ENCODE measurements around the gene TM9SF1. TPM values are rescaled to one million over a fixed set of nuclear protein-coding genes. Genes with fewer than 3 reads are reported as not detected.

Gene TM9SF1
- total and polyA plus RNA-seq, 10 of the 15 experiments (the other 5 are each of a cell fraction or from before 2014, with no cell fraction given) = 7.2 to 39.2 (median 17.6) TPM

DNA sequence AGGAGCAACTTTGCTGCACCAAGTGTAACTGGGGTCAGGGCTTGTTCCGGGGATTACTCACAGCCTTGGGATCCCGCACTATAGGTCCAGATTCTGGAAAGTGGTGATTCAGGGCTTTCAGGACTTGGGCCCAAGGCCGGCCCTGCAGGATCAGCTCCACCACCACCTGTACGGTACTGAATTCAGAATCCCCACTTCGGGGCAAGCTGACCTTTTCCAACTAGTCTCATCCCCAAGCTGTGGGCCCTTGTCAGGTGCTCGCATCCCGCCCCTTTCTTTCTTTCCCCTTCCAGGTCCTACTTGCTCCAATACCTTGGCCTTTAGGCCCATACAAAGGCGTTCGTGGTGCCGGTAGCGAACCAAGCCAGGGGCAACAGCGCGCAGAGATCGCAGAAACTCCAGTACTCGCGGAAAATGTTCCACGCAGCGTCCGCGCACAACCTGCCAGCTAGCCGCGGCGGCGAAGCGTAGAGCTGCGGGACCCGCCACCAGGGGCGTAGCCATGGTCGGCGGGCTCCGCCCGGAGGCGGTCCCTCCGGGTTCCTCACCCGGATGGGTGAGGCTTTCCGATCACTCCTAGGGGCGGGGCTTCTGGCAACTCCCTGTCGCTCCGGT, 46.7 kb upstream of the TM9SF1 start:
- intact Hi-C loops (cut with micrococcal nuclease; ENCODE audit: unreplicated experiment) (loop anchor here (1.0 to 2.0 kb wide), 5 partner anchors 10 to 228 kb away; partner anchors contain the start of genes GMPR2, MDP1, NEDD8 and RABGGTA), in situ Hi-C loops (cut with MboI) (loop anchor here (5.0 kb wide), 2 partner anchors 55 to 195 kb away; partner anchors contain the start of genes DHRS1 and NOP9)
- 1% methylated on average over 39 of the region's 39 CpGs for WGBS (ENCODE audit: insufficient coverage, insufficient replicate concordance, low lambda C conversion rate, missing lambda C conversion rate)
- H3K27me3 ChIP-seq (replicated peaks in 1 of 2; ENCODE audit: control insufficient read depth in 2 of 2, insufficient read depth in 2 of 2, low read length in 1 of 2) = no peaks in the 10 kb centered on the region
- DNase-seq (ENCODE audit: low read depth, low spot score) = no peak
- H3K9ac ChIP-seq (ENCODE audit: control insufficient read depth, insufficient read depth, low read length) = peak overlapping the region; percentile 94
- ATAC-seq = peak; percentile 90
- FAIRE-seq = no peak
- peak overlapping the region; percentile 80 for H3K4me3 ChIP-seq
- no peaks in the 10 kb centered on the region for H3K9me3 ChIP-seq (replicated peaks; ENCODE audit: control insufficient read depth, insufficient read depth, low read length)
- ChIA-PET CTCF (interaction anchor here (0.7 to 12.3 kb wide), 39 partner anchors 9 to 662 kb away, joined by 3 to 368 read pairs (median 4); partner anchors contain the start of genes CHMP4A, CIDEB, DHRS1 and EMC9), RAD21 (ENCODE audit: unreplicated experiment) (interaction anchor here (0.6 to 7.2 kb wide), 38 partner anchors 9 to 200 kb away, joined by 3 to 231 read pairs (median 8); partner anchors contain the start of genes CHMP4A, CIDEB, DCAF11 and DHRS1), POLR2A (interaction anchor here (0.7 to 9.2 kb wide), 30 partner anchors 9 to 200 kb away, joined by 3 to 171 read pairs (median 6); partner anchors contain the start of genes CBLN3, CHMP4A, CIDEB and DCAF11), SMC1A (ENCODE audit: uncharacterized antibody, unreplicated experiment) (interaction anchor here (0.7 to 11.0 kb wide), 27 partner anchors 9 to 195 kb away, joined by 3 to 201 read pairs (median 6); partner anchors contain the start of genes CHMP4A, CIDEB, DCAF11 and DHRS1)
- H3K4me1 ChIP-seq (ENCODE audit: control insufficient read depth, insufficient read depth, low read length) = peaks cover 16% of the 10 kb centered on the region
- BruUV-seq (replicated peaks) = TSS peak; percentile 70
- peaks cover 16% of the 10 kb centered on the region for H3K79me2 ChIP-seq (ENCODE audit: control insufficient read depth, insufficient read depth, low read length)
- peak overlapping the region; percentile 99 for H3K27ac ChIP-seq (ENCODE audit: control insufficient read depth, insufficient read depth)
- H4K20me1 ChIP-seq (ENCODE audit: control insufficient read depth, insufficient read depth) = peaks cover 3% of the 10 kb centered on the region; the same call in 1 of the 2 replicates
- H3K36me3 ChIP-seq (ENCODE audit: control insufficient read depth in 2 of 2, insufficient read depth in 2 of 2, low read length in 1 of 2) = peaks cover 11 to 29% of the 10 kb centered on the region in 2 experiments
- peak overlapping the region; percentile 89 for H2AFZ ChIP-seq (ENCODE audit: control insufficient read depth, low read depth, low read length)
- peak overlapping the region; percentile 100 for H3K4me2 ChIP-seq (ENCODE audit: control insufficient read depth, insufficient read depth)
- TF ChIP-seq RAD51 (IDR thresholded peaks at IDR 0.05) (0 out of 2 replicates have a peak, but pooled peaks have one; percentile 13), CBX3 (IDR thresholded peaks at IDR 0.05; ENCODE audit: borderline replicate concordance, low read depth) (no peak), RFX5 (IDR thresholded peaks at IDR 0.05; ENCODE audit: low read depth, low read length) (no peak), ZNF207 (IDR thresholded peaks at IDR 0.05; ENCODE audit: borderline replicate concordance) (no peak), BRCA1 (IDR thresholded peaks at IDR 0.05; ENCODE audit: low read depth, low read length) (peak; percentile 4; the same call in 1 of the 2 replicates), NFXL1 (IDR thresholded peaks at IDR 0.05; ENCODE audit: borderline replicate concordance) (no peak), YY1 (IDR thresholded peaks at IDR 0.05; ENCODE audit: low read depth, low read length) (peak; percentile 19; the same call in 1 of the 2 replicates), SP1 (IDR thresholded peaks at IDR 0.05; ENCODE audit: low read depth, low read length) (no peak), MTA3 (IDR thresholded peaks at IDR 0.05; ENCODE audit: borderline replicate concordance, low read length) (no peak), CHD1 (IDR thresholded peaks at IDR 0.05; ENCODE audit: low read depth, low read length) (no peak)
- TF ChIP-seq, protein P1, sequence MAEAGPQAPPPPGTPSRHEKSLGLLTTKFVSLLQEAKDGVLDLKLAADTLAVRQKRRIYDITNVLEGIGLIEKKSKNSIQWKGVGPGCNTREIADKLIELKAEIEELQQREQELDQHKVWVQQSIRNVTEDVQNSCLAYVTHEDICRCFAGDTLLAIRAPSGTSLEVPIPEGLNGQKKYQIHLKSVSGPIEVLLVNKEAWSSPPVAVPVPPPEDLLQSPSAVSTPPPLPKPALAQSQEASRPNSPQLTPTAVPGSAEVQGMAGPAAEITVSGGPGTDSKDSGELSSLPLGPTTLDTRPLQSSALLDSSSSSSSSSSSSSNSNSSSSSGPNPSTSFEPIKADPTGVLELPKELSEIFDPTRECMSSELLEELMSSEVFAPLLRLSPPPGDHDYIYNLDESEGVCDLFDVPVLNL (IDR thresholded peaks at IDR 0.05; ENCODE audit: low read depth, low read length) = no peak
- TF ChIP-seq, protein P2, sequence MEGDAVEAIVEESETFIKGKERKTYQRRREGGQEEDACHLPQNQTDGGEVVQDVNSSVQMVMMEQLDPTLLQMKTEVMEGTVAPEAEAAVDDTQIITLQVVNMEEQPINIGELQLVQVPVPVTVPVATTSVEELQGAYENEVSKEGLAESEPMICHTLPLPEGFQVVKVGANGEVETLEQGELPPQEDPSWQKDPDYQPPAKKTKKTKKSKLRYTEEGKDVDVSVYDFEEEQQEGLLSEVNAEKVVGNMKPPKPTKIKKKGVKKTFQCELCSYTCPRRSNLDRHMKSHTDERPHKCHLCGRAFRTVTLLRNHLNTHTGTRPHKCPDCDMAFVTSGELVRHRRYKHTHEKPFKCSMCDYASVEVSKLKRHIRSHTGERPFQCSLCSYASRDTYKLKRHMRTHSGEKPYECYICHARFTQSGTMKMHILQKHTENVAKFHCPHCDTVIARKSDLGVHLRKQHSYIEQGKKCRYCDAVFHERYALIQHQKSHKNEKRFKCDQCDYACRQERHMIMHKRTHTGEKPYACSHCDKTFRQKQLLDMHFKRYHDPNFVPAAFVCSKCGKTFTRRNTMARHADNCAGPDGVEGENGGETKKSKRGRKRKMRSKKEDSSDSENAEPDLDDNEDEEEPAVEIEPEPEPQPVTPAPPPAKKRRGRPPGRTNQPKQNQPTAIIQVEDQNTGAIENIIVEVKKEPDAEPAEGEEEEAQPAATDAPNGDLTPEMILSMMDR (IDR thresholded peaks at IDR 0.05 in 2 of 3, conservative IDR thresholded peaks at IDR 0.05 in 1 of 3; ENCODE audit: control insufficient read depth in 2 of 3, extremely low read depth in 1 of 3, insufficient read depth in 1 of 3, low read depth in 3 of 3, low read length in 3 of 3) = peak; percentile 17 to 52 (median 19); a peak in 3 of 6 replicates
- TF ChIP-seq, protein P3, sequence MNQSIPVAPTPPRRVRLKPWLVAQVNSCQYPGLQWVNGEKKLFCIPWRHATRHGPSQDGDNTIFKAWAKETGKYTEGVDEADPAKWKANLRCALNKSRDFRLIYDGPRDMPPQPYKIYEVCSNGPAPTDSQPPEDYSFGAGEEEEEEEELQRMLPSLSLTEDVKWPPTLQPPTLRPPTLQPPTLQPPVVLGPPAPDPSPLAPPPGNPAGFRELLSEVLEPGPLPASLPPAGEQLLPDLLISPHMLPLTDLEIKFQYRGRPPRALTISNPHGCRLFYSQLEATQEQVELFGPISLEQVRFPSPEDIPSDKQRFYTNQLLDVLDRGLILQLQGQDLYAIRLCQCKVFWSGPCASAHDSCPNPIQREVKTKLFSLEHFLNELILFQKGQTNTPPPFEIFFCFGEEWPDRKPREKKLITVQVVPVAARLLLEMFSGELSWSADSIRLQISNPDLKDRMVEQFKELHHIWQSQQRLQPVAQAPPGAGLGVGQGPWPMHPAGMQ (IDR thresholded peaks at IDR 0.05; ENCODE audit: borderline replicate concordance) = no peak
- TF ChIP-seq, protein P4, sequence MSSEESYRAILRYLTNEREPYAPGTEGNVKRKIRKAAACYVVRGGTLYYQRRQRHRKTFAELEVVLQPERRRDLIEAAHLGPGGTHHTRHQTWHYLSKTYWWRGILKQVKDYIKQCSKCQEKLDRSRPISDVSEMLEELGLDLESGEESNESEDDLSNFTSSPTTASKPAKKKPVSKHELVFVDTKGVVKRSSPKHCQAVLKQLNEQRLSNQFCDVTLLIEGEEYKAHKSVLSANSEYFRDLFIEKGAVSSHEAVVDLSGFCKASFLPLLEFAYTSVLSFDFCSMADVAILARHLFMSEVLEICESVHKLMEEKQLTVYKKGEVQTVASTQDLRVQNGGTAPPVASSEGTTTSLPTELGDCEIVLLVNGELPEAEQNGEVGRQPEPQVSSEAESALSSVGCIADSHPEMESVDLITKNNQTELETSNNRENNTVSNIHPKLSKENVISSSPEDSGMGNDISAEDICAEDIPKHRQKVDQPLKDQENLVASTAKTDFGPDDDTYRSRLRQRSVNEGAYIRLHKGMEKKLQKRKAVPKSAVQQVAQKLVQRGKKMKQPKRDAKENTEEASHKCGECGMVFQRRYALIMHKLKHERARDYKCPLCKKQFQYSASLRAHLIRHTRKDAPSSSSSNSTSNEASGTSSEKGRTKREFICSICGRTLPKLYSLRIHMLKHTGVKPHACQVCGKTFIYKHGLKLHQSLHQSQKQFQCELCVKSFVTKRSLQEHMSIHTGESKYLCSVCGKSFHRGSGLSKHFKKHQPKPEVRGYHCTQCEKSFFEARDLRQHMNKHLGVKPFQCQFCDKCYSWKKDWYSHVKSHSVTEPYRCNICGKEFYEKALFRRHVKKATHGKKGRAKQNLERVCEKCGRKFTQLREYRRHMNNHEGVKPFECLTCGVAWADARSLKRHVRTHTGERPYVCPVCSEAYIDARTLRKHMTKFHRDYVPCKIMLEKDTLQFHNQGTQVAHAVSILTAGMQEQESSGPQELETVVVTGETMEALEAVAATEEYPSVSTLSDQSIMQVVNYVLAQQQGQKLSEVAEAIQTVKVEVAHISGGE (CRISPR knock-in tag; IDR thresholded peaks at IDR 0.05) = no peak

Measured in GM12878 (cell line).